IMR-90 (cell line): ENCODE data around the gene ZBTB24. TPM values are rescaled to one million over a fixed set of nuclear protein-coding genes. Genes with fewer than 3 reads are reported as not detected.

Source experiments
- ATAC-seq: fragments of 200-7000 bp; cut with Tn5 transposase; 2 replicates; pipeline ENCODE4 v1.9.1; 2020; ENCODE audit warnings: low read depth, mild to moderate bottlenecking, moderate library complexity
- BruUV-seq: library from RNA; stranded (reverse); fragments of 400-500 nt; replicated peaks from 2 replicates; lab custom pipeline; 2021; lab: Mats Ljungman, UMichigan
- CTCF ChIA-PET: fragments of 300-600 bp; formaldehyde crosslinking; extraction: SDS; loops from one replicate; lab custom pipeline; 2021; ENCODE audit warnings: antibody characterized with exemption; lab: Yijun Ruan, JAX
- POLR2A ChIA-PET: fragments of 300-600 bp; sonication (Branson Sonifier 250); formaldehyde crosslinking; loops from one replicate; lab custom pipeline; 2022; ENCODE audit warnings: antibody characterized with exemption; ENCODE audit not compliant: unreplicated experiment; lab: Charles Lee
- DNase-seq: peaks from one replicate; pipeline ENCODE4 v3.0.0; 2013
- H2AFZ ChIP-seq: replicated peaks from 2 replicates; pipeline ENCODE3; 2013; ENCODE audit warnings: low read length, mild to moderate bottlenecking; ENCODE audit not compliant: poor library complexity
- H2AK5ac ChIP-seq: 2 replicates; pipeline ENCODE4 v1.6.1; 2013; ENCODE audit warnings: low read depth, low read length, inconsistent platforms
- H2AK9ac ChIP-seq: replicated peaks from 2 replicates; pipeline ENCODE3; 2013; ENCODE audit warnings: mild to moderate bottlenecking, low read depth, low read length, moderate library complexity; ENCODE audit not compliant: poor library complexity
- H2BK120ac ChIP-seq: 2 replicates; pipeline ENCODE4 v1.6.1; 2013; ENCODE audit warnings: low read depth, low read length, inconsistent platforms
- H2BK15ac ChIP-seq: 3 replicates; pipeline ENCODE4 v1.6.1; 2013; ENCODE audit warnings: low read depth, low read length, inconsistent platforms
- H2BK20ac ChIP-seq: 2 replicates; pipeline ENCODE4 v1.6.1; 2013; ENCODE audit warnings: low read depth, mild to moderate bottlenecking, inconsistent platforms, low read length, moderate library complexity
- H2BK5ac ChIP-seq: 2 replicates; pipeline ENCODE4 v1.6.1; 2013; ENCODE audit warnings: mild to moderate bottlenecking, low read depth, low read length, inconsistent platforms; ENCODE audit not compliant: poor library complexity, severe bottlenecking
- H3K14ac ChIP-seq: replicated peaks from 2 replicates; pipeline ENCODE4 v1.6.1; 2013; ENCODE audit warnings: low read depth, low read length, inconsistent platforms
- H3K18ac ChIP-seq: 2 replicates; pipeline ENCODE4 v1.6.1; 2013; ENCODE audit warnings: low read depth, low read length, control low read depth
- H3K23ac ChIP-seq: 2 replicates; pipeline ENCODE4 v1.6.1; 2013; ENCODE audit warnings: low read depth, low read length, inconsistent platforms
- H3K27ac ChIP-seq: 2 replicates; pipeline ENCODE4 v1.5.1; 2013; ENCODE audit warnings: mild to moderate bottlenecking, control low read depth, low read length; ENCODE audit not compliant: insufficient read depth
- H3K27me3 ChIP-seq: 2 replicates; pipeline ENCODE4 v1.6.1; 2013; ENCODE audit warnings: low read length; ENCODE audit not compliant: control insufficient read depth, insufficient read depth
- H3K36me3 ChIP-seq: 2 replicates; pipeline ENCODE4 v1.6.1; 2013; ENCODE audit warnings: low read length, mixed read lengths; ENCODE audit not compliant: control insufficient read depth, insufficient read depth
- H3K4ac ChIP-seq: 2 replicates; pipeline ENCODE4 v1.6.1; 2013; ENCODE audit warnings: low read depth, low read length, inconsistent platforms
- H3K4me1 ChIP-seq: 2 replicates; pipeline ENCODE4 v1.6.1; 2013; ENCODE audit warnings: low read length, mixed read lengths; ENCODE audit not compliant: control insufficient read depth, insufficient read depth
- H3K4me2 ChIP-seq: 2 replicates; pipeline ENCODE4 v1.6.1; 2013; ENCODE audit warnings: low read depth, mild to moderate bottlenecking, control low read depth, low read length, moderate library complexity
- H3K4me3 ChIP-seq: 2 replicates; pipeline ENCODE4 v1.5.1; 2013; ENCODE audit warnings: low read depth, mild to moderate bottlenecking, control low read depth, low read length, moderate library complexity; ENCODE audit not compliant: insufficient read depth
- H3K56ac ChIP-seq: 2 replicates; pipeline ENCODE4 v1.6.1; 2013; ENCODE audit warnings: low read length, inconsistent platforms; ENCODE audit not compliant: insufficient read depth; ENCODE audit errors: extremely low read depth
- H3K79me1 ChIP-seq, 2 experiments: 2 replicates each; pipeline ENCODE4 v1.6.1; 2013; ENCODE audit warnings: low read length in 2 of 2, inconsistent platforms in 1 of 2, low read depth in 1 of 2
- H3K9ac ChIP-seq: 2 replicates; pipeline ENCODE4 v1.6.1; 2013; ENCODE audit warnings: low read depth, low read length, control low read depth
- H3K9me1 ChIP-seq: 2 replicates; pipeline ENCODE4 v1.6.1; 2013; ENCODE audit warnings: low read length, inconsistent platforms; ENCODE audit not compliant: insufficient read depth
- H3K9me3 ChIP-seq: 2 replicates; pipeline ENCODE4 v1.6.1; 2013; ENCODE audit warnings: low read length; ENCODE audit not compliant: control insufficient read depth, insufficient read depth
- H4K20me1 ChIP-seq: 2 replicates; pipeline ENCODE4 v1.6.1; 2013; ENCODE audit warnings: low read length, inconsistent platforms; ENCODE audit not compliant: insufficient read depth
- H4K5ac ChIP-seq: 2 replicates; pipeline ENCODE4 v1.6.1; 2013; ENCODE audit warnings: mild to moderate bottlenecking, low read depth, low read length, control low read depth
- H4K8ac ChIP-seq, 2 experiments: 2 replicates each; pipeline ENCODE4 v1.6.1; 2013; ENCODE audit warnings: low read depth in 2 of 2, low read length in 2 of 2, control low read depth in 1 of 2, inconsistent platforms in 1 of 2
- H4K91ac ChIP-seq: 2 replicates; pipeline ENCODE4 v1.6.1; 2013; ENCODE audit warnings: low read depth, low read length, inconsistent platforms; ENCODE audit not compliant: insufficient read depth
- BHLHE40 ChIP-seq: fragments of 150-350 bp; IDR thresholded peaks from 2 replicates; pipeline ENCODE4 v1.6.1; 2016; ENCODE audit warnings: mild to moderate bottlenecking, low read depth, low read length
- ELK1 ChIP-seq: fragments of 150-350 bp; IDR thresholded peaks from 2 replicates; pipeline ENCODE4 v1.6.1; 2016; ENCODE audit warnings: low read depth, mild to moderate bottlenecking, low read length, moderate library complexity, borderline replicate concordance
- FOS ChIP-seq: fragments of 150-350 bp; IDR thresholded peaks from 2 replicates; pipeline ENCODE4 v1.6.1; 2016; ENCODE audit warnings: low read depth, low read length
- MAFK ChIP-seq: IDR thresholded peaks from 2 replicates; pipeline ENCODE4 v1.6.1; 2012; ENCODE audit warnings: low read depth, low read length, improper control_type of control experiment
- MAZ ChIP-seq: IDR thresholded peaks from 2 replicates; pipeline ENCODE4 v1.6.1; 2012; ENCODE audit warnings: low read depth, mild to moderate bottlenecking, low read length, improper control_type of control experiment, moderate library complexity, borderline replicate concordance
- MXI1 ChIP-seq: IDR thresholded peaks from 2 replicates; pipeline ENCODE4 v1.6.1; 2012; ENCODE audit warnings: low read depth, mild to moderate bottlenecking, low read length, moderate library complexity, borderline replicate concordance
- NFE2L2 ChIP-seq: fragments of 150-350 bp; IDR thresholded peaks from 2 replicates; pipeline ENCODE4 v1.6.1; 2016; ENCODE audit warnings: low read depth, mild to moderate bottlenecking, low read length
- POLR2A ChIP-seq: IDR thresholded peaks from 2 replicates; pipeline ENCODE4 v1.6.1; 2012; ENCODE audit warnings: mild to moderate bottlenecking, low read depth, low read length
- RAD21 ChIP-seq: IDR thresholded peaks from 2 replicates; pipeline ENCODE4 v1.6.1; 2012; ENCODE audit warnings: low read length, improper control_type of control experiment
- RCOR1 ChIP-seq: IDR thresholded peaks from 2 replicates; pipeline ENCODE4 v1.6.1; 2012; ENCODE audit warnings: mild to moderate bottlenecking, low read length, improper control_type of control experiment; ENCODE audit not compliant: insufficient replicate concordance
- SMC3 ChIP-seq: fragments of 150-350 bp; IDR thresholded peaks from 2 replicates; pipeline ENCODE4 v1.6.1; 2016; ENCODE audit warnings: low read depth, mild to moderate bottlenecking, antibody characterized with exemption, low read length, moderate library complexity
- dilution Hi-C: fragments of 300-500 bp; cut with HindIII; formaldehyde crosslinking; loops from one replicate; pipeline ENCODE4 v1.14.3; 2018; ENCODE audit warnings: low sequenced_read_pairs; ENCODE audit not compliant: unreplicated experiment
- in situ Hi-C: fragments of 300-500 bp; cut with MboI; formaldehyde crosslinking; loops from 3 replicates; pipeline ENCODE4 v1.14.3; 2019; ENCODE audit warnings: low sequenced_read_pairs, inconsistent platforms, mixed read lengths
- intact Hi-C: fragments of 100-400 bp; cut with micrococcal nuclease; formaldehyde crosslinking; loops from 2 replicates; pipeline ENCODE4 v1.10.0; 2022
- polyA plus RNA-seq, 3 experiments: library from polyadenylated mRNA; depleted of rRNA; stranded (reverse); fragments of >200 nt; gene quantifications; 2 replicates each; pipeline ENCODE4 v1.2.3, GENCODE V29; 2012; ENCODE audit warnings: low replicate concordance in 1 of 3
- total RNA-seq: library from RNA; depleted of rRNA; stranded (reverse); fragments of >200 nt; gene quantifications from 2 replicates; pipeline ENCODE4 v1.2.3, GENCODE V29; 2012
- TF ChIP-seq, protein P1 (sequence below): conservative IDR thresholded peaks from 2 replicates; pipeline ENCODE4 v1.5.1; 2012; ENCODE audit warnings: mild to moderate bottlenecking, low read depth, low read length, improper control_type of control experiment
- TF ChIP-seq, protein P2 (sequence below): fragments of 150-350 bp; IDR thresholded peaks from 2 replicates; pipeline ENCODE4 v1.6.1; 2017; ENCODE audit warnings: mild to moderate bottlenecking, antibody characterized with exemption, low read length, low read depth

Gene ZBTB24
- total and polyA plus RNA-seq, 2 of the 4 experiments (the other 2 are of a cell fraction): 2.3 to 7.9 TPM

- H2AK9ac ChIP-seq: no peak overlapping the region
- no peaks in the 10 kb centered on the region for H3K9me1 ChIP-seq
- no peak overlapping the region for H2BK5ac ChIP-seq
- no peak overlapping the region for H2AK5ac ChIP-seq
- no peak overlapping the region for H4K91ac ChIP-seq
- no peak overlapping the region for H3K9ac ChIP-seq
- no peaks in the 10 kb centered on the region for H3K4me1 ChIP-seq
- no peaks in the 10 kb centered on the region for H4K20me1 ChIP-seq
- in situ Hi-C loops (no loop called here), intact Hi-C loops (no loop called here), dilution Hi-C loops (no loop called here)
- no peaks in the 10 kb centered on the region for H3K79me1 ChIP-seq
- H3K4ac ChIP-seq: no peak overlapping the region
- no peak overlapping the region for H4K5ac ChIP-seq
- no TSS peak for BruUV-seq
- H3K9me3 ChIP-seq: no peaks in the 10 kb centered on the region
- H3K4me2 ChIP-seq: no peak overlapping the region
- no peak overlapping the region for H3K14ac ChIP-seq
- no peak overlapping the region for H3K27ac ChIP-seq
- no peak overlapping the region for H3K23ac ChIP-seq
- H3K4me3 ChIP-seq: no peak overlapping the region
- no peak overlapping the region for H2BK20ac ChIP-seq
- no peak overlapping the region for H4K8ac ChIP-seq
- no peak overlapping the region for H3K56ac ChIP-seq
- no peak for ATAC-seq
- TF ChIP-seq, protein P1, sequence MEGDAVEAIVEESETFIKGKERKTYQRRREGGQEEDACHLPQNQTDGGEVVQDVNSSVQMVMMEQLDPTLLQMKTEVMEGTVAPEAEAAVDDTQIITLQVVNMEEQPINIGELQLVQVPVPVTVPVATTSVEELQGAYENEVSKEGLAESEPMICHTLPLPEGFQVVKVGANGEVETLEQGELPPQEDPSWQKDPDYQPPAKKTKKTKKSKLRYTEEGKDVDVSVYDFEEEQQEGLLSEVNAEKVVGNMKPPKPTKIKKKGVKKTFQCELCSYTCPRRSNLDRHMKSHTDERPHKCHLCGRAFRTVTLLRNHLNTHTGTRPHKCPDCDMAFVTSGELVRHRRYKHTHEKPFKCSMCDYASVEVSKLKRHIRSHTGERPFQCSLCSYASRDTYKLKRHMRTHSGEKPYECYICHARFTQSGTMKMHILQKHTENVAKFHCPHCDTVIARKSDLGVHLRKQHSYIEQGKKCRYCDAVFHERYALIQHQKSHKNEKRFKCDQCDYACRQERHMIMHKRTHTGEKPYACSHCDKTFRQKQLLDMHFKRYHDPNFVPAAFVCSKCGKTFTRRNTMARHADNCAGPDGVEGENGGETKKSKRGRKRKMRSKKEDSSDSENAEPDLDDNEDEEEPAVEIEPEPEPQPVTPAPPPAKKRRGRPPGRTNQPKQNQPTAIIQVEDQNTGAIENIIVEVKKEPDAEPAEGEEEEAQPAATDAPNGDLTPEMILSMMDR: no peak
- no peak for TF ChIP-seq BHLHE40
- no peak for TF ChIP-seq FOS
- no peak for TF ChIP-seq RCOR1
- no peak for TF ChIP-seq RAD21
- TF ChIP-seq MAFK: no peak
- TF ChIP-seq POLR2A: no peak
- TF ChIP-seq MXI1: no peak
- no peak for TF ChIP-seq MAZ
- TF ChIP-seq NFE2L2: no peak
- no peak for TF ChIP-seq SMC3
- TF ChIP-seq ELK1: no peak
- TF ChIP-seq, protein P2, sequence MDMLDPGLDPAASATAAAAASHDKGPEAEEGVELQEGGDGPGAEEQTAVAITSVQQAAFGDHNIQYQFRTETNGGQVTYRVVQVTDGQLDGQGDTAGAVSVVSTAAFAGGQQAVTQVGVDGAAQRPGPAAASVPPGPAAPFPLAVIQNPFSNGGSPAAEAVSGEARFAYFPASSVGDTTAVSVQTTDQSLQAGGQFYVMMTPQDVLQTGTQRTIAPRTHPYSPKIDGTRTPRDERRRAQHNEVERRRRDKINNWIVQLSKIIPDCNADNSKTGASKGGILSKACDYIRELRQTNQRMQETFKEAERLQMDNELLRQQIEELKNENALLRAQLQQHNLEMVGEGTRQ: no peak
- no peak overlapping the region for H2BK15ac ChIP-seq
- no peaks in the 10 kb centered on the region for H3K36me3 ChIP-seq
- no peak overlapping the region for H3K18ac ChIP-seq
- no peak overlapping the region for H2BK120ac ChIP-seq
- no peak for DNase-seq
- no peak overlapping the region for H2AFZ ChIP-seq
- H3K27me3 ChIP-seq: peaks cover under 1% of the 10 kb centered on the region
- ChIA-PET CTCF (interaction anchor here (0.6 kb wide), 1 partner anchor 34 kb away, joined by 4 read pairs; no protein-coding TSS in a partner anchor), POLR2A (no interaction called here)
Measured at GRCh38 chr6:109488001-109488400, 5.0 kb upstream of the ZBTB24 start.
